Peyer's patch (tissue), 4 donors: ENCODE data around the gene HOXA4.

Experiments
- POLR2A ChIP-seq, 2 donors: fragments of 450-650 bp; IDR thresholded peaks; one replicate each; pipeline ENCODE4 v1.5.1; 2017; ENCODE audit warnings: antibody characterized with exemption in 2 of 2, mild to moderate bottlenecking in 2 of 2, moderate library complexity in 2 of 2
- TF ChIP-seq, protein P1 (sequence below), 6 experiments: fragments of 450-650 bp in 4 of 6; fragments of 200-600 bp in 2 of 6; sonication (generic) in 1 of 6; IDR thresholded peaks; one replicate each; pipeline ENCODE4 v1.5.1; 2017 to 2019; ENCODE audit warnings: antibody characterized with exemption in 6 of 6, mild to moderate bottlenecking in 3 of 6, moderate library complexity in 1 of 6

DNA sequence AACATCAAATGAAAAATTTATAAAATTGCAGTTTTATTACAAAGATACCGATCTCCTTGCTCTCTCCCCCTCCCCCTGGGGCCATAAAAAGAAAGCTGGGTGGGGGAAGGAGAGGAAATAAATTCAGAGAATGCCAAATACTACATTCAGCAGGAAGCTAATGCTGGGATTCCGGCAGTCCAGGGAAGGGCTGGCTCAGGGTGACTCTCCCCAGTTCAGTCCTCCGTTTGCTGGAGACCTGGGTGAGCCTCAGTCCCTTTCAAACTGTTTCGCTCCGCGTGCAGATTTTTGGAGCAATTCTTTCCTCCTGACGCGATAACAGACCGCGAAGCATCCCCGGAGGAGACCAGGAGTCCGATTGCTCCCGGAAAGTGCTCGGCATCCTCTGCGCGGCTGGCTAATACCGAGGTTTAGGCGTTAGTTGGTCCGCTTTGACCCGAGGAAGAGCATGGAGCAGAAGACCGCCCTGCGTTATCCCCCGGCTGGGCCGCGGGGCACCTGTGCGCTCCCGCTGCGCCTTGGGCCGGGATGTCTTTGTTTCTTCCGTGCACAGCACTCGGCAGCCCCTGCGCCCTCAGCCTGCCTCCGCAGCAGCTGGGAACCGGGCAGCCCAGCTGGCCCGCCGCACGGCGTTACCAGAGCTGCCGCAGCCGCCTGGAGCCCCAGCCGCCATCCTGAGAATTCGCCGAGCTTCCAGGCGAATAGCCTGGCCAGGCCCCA is 24.2 kb downstream of the HOXA4 start:
- TF ChIP-seq POLR2A (IDR thresholded peaks at IDR 0.05), result no peak
- TF ChIP-seq, protein P1, sequence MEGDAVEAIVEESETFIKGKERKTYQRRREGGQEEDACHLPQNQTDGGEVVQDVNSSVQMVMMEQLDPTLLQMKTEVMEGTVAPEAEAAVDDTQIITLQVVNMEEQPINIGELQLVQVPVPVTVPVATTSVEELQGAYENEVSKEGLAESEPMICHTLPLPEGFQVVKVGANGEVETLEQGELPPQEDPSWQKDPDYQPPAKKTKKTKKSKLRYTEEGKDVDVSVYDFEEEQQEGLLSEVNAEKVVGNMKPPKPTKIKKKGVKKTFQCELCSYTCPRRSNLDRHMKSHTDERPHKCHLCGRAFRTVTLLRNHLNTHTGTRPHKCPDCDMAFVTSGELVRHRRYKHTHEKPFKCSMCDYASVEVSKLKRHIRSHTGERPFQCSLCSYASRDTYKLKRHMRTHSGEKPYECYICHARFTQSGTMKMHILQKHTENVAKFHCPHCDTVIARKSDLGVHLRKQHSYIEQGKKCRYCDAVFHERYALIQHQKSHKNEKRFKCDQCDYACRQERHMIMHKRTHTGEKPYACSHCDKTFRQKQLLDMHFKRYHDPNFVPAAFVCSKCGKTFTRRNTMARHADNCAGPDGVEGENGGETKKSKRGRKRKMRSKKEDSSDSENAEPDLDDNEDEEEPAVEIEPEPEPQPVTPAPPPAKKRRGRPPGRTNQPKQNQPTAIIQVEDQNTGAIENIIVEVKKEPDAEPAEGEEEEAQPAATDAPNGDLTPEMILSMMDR (IDR thresholded peaks at IDR 0.05), result no peak
